ENCODE results near the gene ARRDC2.
"Not testable (repeated sequence)": the region's sequence is repeated elsewhere in the genome, so short reads cannot be mapped to it uniquely, and the experiment has no call there.

The ARRDC2 gene

GRCh38 chr19:18017275-18018083 lies 9.5 kb downstream of the ARRDC2 start:
- DNase-seq, result no peak

GRCh38 chr19:18020212-18021085 lies 12.5 kb downstream of the ARRDC2 start:
- peak; percentile 31 for DNase-seq

GRCh38 chr19:18021121-18021755 lies 13.3 kb downstream of the ARRDC2 start:
- DNase-seq, result peak; percentile 80

GRCh38 chr19:18023622-18024251 lies 15.8 kb downstream of the ARRDC2 start:
- peak; percentile 48 for DNase-seq

GRCh38 chr19:18027151-18027550 lies 19.2 kb downstream of the ARRDC2 start:
- DNase-seq, result no peak

- peak; percentile 78 for DNase-seq
These were observed 21.8 kb downstream of the ARRDC2 start for GRCh38 chr19:18029617-18030338.

GRCh38 chr19:18031401-18031800 lies 23.4 kb downstream of the ARRDC2 start:
- DNase-seq, result not testable (repeated sequence)

GRCh38 chr19:18032102-18032501 lies 24.1 kb downstream of the ARRDC2 start:
- DNase-seq, result not testable (repeated sequence)

GRCh38 chr19:18041054-18041453 lies 33.1 kb downstream of the ARRDC2 start:
- no peak for DNase-seq

GRCh38 chr19:18043676-18044075 lies 35.7 kb downstream of the ARRDC2 start:
- DNase-seq, result no peak

- DNase-seq, result peak; percentile 56
These were observed 36.9 kb downstream of the ARRDC2 start for GRCh38 chr19:18044825-18045304.

GRCh38 chr19:18045307-18046050 lies 37.5 kb downstream of the ARRDC2 start:
- no peak for DNase-seq

- DNase-seq, result no peak
These were observed 38.2 kb downstream of the ARRDC2 start for GRCh38 chr19:18046059-18046718.

GRCh38 chr19:18049385-18049784 lies 41.4 kb downstream of the ARRDC2 start:
- DNase-seq, result no peak

GRCh38 chr19:18051887-18052286 lies 43.9 kb downstream of the ARRDC2 start:
- DNase-seq, result no peak

GRCh38 chr19:18053576-18054219 lies 45.7 kb downstream of the ARRDC2 start:
- no peak for DNase-seq

GRCh38 chr19:18055967-18056366 lies 48.0 kb downstream of the ARRDC2 start:
- DNase-seq, result no peak

- no peak for DNase-seq
These were observed 49.6 kb downstream of the ARRDC2 start for GRCh38 chr19:18057557-18057956.

GRCh38 chr19:18058208-18059009 lies 50.4 kb downstream of the ARRDC2 start:
- peak; percentile 79 for DNase-seq
